ENCODE results near the gene DNMT3L. TPM values are rescaled to one million over a fixed set of nuclear protein-coding genes. Genes with fewer than 3 reads are reported as not detected.
"Not testable (repeated sequence)": the region's sequence is repeated elsewhere in the genome, so short reads cannot be mapped to it uniquely, and the experiment has no call there.

Gene DNMT3L
- polyA plus RNA-seq, 4 donors: not detected

GRCh38 chr21:44295646-44296045 is 33.9 kb upstream of the DNMT3L start:
- DNase-seq (ENCODE audit: low read depth in 4 of 4, low spot score in 2 of 4): no peak

- no peak for DNase-seq (ENCODE audit: low read depth in 4 of 4, low spot score in 2 of 4)
Measured at GRCh38 chr21:44295163-44295573, 33.5 kb upstream of the DNMT3L start.

DNA sequence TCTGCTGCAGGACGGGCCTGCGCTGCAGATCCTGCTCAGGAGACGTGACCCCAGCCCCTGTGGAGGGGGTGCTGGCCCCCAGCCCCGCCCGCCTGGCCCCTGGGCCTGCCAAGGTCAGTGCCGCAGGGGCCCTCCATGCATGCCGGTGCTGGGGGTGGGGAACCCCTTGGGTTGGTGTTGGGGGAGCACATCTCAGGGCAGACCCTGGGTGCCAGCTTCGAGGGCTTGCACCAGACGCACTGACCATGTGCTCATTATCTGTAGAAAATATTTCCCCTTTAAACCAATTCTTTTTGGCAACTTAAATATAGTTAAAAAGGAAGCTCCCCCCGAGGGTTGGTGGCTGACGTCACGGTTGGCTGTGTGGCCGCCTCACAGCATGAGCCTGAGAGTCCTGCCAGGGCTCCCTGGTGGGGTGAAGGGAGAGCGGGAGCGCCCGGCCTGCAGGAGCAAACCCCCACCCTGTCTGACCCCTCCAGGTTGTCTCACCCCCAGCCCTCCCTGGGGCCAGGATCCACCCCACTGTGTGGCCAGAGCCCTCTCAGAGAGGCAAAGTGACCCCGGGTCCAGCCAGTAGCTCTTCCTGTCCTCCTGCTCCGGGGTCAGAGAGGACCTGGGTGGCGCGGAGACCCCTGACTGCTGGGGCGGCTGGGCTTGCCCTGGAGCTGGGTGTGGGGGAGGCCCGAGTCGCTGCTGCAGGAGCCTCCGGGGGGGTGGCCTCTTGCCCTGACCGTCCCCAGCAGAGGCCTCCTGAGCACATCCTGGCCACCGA is 32.9 kb upstream of the DNMT3L start:
- DNase-seq (ENCODE audit: low read depth in 4 of 4, low spot score in 2 of 4): no peak

DNA sequence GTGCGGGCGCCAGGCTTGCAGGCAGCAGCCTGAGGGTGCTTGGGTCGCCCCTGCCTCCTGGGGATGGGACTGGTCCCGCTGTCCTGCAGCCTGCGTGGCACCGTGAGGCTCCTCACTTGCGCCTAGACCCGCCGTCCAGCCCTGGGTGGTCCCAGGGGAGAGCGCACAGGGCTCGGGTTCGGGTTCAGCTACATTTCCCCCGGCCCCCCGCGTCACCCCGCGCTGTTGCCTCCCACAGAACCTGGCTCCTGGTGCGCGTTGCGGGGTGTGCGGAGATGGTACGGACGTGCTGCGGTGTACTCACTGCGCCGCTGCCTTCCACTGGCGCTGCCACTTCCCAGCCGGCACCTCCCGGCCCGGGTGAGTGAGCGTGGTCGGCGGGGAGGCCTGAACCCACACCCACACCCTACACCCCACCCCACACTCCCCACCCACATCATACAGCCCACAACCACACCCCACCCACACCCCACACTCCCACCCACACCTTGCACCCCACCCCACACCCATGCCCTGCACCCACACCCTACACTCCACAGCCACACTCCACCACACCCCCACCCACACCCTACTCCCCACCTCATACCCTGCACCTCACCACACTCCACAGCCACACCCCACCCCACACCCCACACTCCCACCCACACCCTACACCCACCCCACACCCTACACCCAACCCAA is 32.0 kb upstream of the DNMT3L start:
- DNase-seq (ENCODE audit: low read depth in 4 of 4, low spot score in 2 of 4): no peak

DNA sequence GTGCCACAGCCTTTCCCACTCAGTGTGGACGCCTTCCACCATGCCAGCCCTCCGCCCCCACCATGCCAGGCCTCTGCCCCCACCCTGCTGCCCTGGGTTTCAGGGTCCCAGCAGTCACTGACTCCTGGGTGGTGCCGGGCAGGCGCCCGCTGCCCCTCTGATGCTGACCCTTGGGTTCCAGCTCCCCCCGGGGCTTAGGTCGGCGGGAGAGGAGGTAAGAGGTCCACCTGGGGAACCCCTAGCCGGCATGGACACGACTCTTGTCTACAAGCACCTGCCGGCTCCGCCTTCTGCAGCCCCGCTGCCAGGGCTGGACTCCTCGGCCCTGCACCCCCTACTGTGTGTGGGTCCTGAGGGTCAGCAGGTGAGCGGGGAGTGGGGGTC is 31.1 kb upstream of the DNMT3L start:
- no peak for DNase-seq (ENCODE audit: low read depth in 4 of 4, low spot score in 2 of 4)

DNA sequence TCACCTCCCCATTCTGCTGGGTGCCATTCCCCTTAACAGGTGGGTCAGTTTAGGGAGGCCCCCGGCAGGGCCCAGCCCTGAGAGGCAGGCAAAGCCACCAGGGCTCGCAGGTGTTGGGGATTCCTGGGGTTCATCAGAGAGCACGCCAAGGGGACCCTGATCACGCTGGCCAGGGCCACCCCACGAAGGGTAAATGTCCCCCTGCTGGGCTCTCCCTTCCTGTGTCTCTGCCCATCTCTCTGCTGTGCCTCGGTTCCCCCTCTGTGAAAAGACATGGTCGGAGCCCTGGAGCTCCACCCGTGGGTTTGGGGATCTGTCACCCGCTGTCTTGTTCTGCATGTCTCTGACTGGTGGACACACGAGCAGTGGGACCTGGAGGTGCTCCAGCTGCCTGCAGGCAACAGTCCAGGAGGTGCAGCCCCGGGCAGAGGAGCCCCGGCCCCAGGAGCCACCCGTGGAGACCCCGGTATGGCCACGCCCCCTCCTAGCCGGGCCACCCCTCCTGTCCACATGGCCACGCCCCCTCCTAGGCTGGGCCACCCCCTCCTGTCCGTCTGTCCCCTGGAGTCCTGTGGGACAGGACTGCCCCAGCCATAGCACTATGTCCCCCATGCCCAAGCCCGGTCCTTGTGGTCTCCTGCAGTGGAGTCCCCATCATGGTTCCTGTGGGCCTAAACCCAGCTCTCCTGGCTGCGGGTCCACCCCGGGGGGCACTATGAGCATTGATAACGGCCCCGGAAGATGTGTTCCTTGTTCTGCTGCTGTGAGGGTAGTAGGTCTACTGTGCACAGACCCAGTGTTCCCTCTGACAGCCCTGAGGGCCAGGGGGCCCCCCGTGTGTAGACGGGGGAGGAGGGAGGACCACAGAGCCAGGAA is 30.5 kb upstream of the DNMT3L start:
- no peak for DNase-seq (ENCODE audit: low read depth in 4 of 4, low spot score in 2 of 4)

DNA sequence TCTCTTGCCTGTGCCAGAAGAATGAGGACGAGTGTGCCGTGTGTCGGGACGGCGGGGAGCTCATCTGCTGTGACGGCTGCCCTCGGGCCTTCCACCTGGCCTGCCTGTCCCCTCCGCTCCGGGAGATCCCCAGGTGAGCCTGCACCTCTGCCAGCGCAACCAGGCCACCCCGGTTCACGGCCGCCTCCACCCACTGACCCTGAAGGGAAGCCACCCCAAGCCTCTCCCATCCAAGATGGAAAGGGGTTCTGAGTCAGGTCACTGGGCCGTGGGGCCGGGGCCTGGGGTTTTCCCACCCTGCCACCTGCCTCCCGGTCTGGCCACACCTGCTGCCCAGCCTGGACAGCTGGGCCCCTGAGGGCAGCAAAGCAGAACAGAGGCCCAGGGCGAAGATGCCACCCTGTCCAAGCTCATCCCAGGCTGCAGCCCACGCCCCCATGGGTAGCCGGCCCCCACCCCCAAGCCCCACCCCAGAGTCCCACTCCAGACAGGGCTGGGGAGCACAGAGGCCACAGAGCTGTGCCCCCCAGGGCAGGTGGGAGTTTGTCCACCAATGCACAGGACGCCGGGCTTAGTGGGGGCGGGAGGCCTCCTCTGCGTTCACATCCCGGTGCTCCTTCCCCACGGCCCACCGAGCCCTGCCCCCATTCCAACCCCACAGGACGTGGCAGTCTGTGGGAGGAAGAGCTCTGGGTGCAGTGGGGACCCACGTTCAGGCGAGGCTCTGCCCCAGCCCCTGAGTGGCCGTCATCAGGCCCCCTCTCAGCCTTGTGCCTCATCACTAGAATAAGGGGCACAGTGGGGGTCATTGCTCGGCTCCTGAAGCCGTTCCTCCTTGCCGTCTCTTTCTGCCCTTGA is 29.6 kb upstream of the DNMT3L start:
- no peak for DNase-seq (ENCODE audit: low read depth in 4 of 4, low spot score in 2 of 4)

- no peak for DNase-seq (ENCODE audit: low read depth in 4 of 4, low spot score in 2 of 4)
Measured at GRCh38 chr21:44290327-44291077, 28.8 kb upstream of the DNMT3L start.

- DNase-seq (ENCODE audit: low read depth in 4 of 4, low spot score in 2 of 4): no peak
Measured at GRCh38 chr21:44289381-44290010, 27.8 kb upstream of the DNMT3L start.

- DNase-seq (ENCODE audit: low read depth in 4 of 4, low spot score in 2 of 4): no peak
Measured at GRCh38 chr21:44288251-44289110, 26.8 kb upstream of the DNMT3L start.

GRCh38 chr21:44286716-44287632 is 25.3 kb upstream of the DNMT3L start:
- DNase-seq (ENCODE audit: low read depth in 4 of 4, low spot score in 2 of 4): no peak

DNA sequence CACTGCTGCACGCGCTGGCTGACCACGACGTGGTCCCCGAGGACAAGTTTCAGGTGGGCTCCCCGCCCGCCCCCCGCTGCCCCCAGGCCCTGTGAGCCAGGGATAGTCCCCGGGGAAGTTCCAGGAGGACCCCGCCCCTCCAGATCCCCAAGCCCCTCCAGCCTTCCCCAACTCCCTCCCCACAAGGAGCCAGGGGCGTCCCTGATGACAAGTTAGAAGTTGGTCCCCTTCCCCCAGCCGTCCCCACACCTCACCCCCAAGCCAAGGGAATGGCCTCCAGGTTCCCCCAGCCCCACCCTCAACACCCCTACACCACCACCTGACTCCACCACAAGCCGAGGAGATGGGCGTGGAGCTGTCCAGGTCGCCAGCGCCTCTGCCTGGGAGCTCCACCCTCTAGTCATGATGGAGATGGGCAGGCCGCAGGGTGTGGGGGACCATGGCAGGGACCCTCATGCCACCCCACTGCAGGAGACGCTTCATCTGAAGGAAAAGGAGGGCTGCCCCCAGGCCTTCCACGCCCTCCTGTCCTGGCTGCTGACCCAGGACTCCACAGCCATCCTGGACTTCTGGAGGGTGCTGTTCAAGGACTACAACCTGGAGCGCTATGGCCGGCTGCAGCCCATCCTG is 24.5 kb upstream of the DNMT3L start:
- no peak for DNase-seq (ENCODE audit: low read depth in 4 of 4, low spot score in 2 of 4)

DNA sequence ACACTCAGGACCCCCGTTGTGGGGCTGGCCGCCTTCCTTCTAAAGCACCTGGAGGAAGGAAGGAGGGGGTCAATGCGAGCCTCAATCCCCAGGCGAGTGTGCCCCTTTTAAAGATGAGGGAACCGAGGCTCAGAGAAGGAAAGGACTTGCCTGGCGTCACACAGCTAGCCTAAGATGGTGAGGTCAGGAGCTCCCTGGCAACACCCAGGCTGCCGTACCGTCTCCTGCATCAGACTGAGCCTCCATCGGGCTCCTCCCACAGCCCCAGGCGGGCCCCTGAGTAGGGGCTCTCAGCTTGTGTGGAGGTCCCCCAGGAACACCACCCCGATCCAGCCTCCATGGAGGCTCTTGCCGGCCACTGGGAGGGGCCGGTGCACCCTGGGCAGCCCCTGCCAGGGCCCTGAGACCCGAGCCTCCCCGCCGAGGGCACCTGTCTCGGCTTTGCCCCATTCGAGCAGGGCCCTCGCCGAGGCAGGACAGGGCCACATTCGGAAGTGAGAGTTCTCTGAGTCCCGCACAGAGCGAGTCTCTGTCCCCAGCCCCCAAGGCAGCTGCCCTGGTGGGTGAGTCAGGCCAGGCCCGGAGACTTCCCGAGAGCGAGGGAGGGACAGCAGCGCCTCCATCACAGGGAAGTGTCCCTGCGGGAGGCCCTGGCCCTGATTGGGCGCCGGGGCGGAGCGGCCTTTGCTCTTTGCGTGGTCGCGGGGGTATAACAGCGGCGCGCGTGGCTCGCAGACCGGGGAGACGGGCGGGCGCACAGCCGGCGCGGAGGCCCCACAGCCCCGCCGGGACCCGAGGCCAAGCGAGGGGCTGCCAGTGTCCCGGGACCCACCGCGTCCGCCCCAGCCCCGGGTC is 23.7 kb upstream of the DNMT3L start, which contains the start of gene AIRE:
Gene AIRE, plus strand, starts transcription at position 739 of the 855 bp plus-strand sequence. CDS start 131 bp downstream, outside the sequence.
- no peak for DNase-seq (ENCODE audit: low read depth in 4 of 4, low spot score in 2 of 4)

- DNase-seq (ENCODE audit: low read depth in 4 of 4, low spot score in 2 of 4): no peak
Measured at GRCh38 chr21:44283948-44284347, 22.3 kb upstream of the DNMT3L start.

- not testable (repeated sequence) for DNase-seq (ENCODE audit: low read depth in 4 of 4, low spot score in 2 of 4)
Measured at GRCh38 chr21:44283211-44283785, 21.6 kb upstream of the DNMT3L start.
